ENCODE results near the gene LRMDA. TPM values are rescaled to one million over a fixed set of nuclear protein-coding genes. Genes with fewer than 3 reads are reported as not detected.

Gene LRMDA
- total and polyA plus RNA-seq, 2 donors (not counting 1 experiment from before 2014, with no cell fraction given), result 0.12 TPM; not detected in 1

DNA sequence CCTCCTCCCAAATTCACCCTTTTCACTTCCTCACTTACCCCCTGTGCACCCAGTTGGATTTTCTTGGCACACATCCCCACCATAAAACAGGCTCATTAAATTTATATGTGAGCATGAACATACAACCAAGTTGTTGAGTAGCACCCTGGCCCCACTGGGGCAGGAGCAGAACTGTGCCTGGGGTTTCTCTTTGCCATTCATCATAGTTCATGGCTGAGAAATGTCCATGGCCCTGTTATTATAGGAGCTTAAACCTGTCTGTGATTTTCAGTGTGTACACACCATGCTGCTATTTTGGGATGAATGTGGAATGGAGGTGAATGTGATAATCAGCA lies 618.8 kb downstream of the LRMDA start:
- no peak overlapping the region for H3K9ac ChIP-seq (ENCODE audit: low read length)
- no peak overlapping the region for H3K4me3 ChIP-seq (ENCODE audit: control extremely low read depth in 1 of 5, extremely low read depth in 1 of 5, insufficient read depth in 1 of 5, low read depth in 2 of 5, low read length in 4 of 5)
- intact Hi-C loops (cut with micrococcal nuclease), result no loop called here
- Mint-ChIP-seq H3K4me1 (no peaks in the 10 kb centered on the region), H3K27me3 (no peaks in the 10 kb centered on the region), H3K9me3 (ENCODE audit: insufficient read depth) (peaks cover 2% of the 10 kb centered on the region), H3K4me3 (no peak overlapping the region), H3K27ac (no peak overlapping the region)
- no peak for TF ChIP-seq EZH2 (IDR thresholded peaks at IDR 0.05; ENCODE audit: borderline replicate concordance, insufficient read depth, low read depth, low read length, poor library complexity, severe bottlenecking)
- TF ChIP-seq CTCF (IDR thresholded peaks at IDR 0.05), result no peak
- no peak for ATAC-seq (ENCODE audit: low read depth)
- ChIA-PET POLR2A (no interaction called here), CTCF (no interaction called here)
- no peaks in the 10 kb centered on the region for H3K27me3 ChIP-seq (replicated peaks in 1 of 4; ENCODE audit: control extremely low read depth in 1 of 4, control insufficient read depth in 3 of 4, insufficient read depth in 4 of 4, low read length in 3 of 4)
- peaks cover 0 to under 1% (median 0%) of the 10 kb centered on the region in 3 donors for H3K9me3 ChIP-seq (ENCODE audit: control extremely low read depth in 1 of 3, control insufficient read depth in 2 of 3, insufficient read depth in 1 of 3, low read length in 2 of 3)
- no peak overlapping the region for H2AFZ ChIP-seq (ENCODE audit: insufficient read depth, low read depth, low read length, poor library complexity, severe bottlenecking)
- DNase-seq, result no peak
- no peaks in the 10 kb centered on the region for H3K4me1 ChIP-seq (ENCODE audit: control insufficient read depth in 2 of 2, insufficient read depth in 2 of 2, low read length in 2 of 2)
- H3K79me2 ChIP-seq (ENCODE audit: control insufficient read depth, insufficient read depth, low read length), result no peaks in the 10 kb centered on the region
- H3K27ac ChIP-seq (ENCODE audit: low read length in 2 of 2), result no peak overlapping the region
- H3K36me3 ChIP-seq (replicated peaks in 1 of 2; ENCODE audit: control extremely low read depth in 1 of 2, control insufficient read depth in 1 of 2, extremely low read depth in 1 of 2, insufficient read depth in 2 of 2, low read length in 1 of 2), result no peaks in the 10 kb centered on the region
- H3K4me2 ChIP-seq (replicated peaks; ENCODE audit: low read depth, low read length, poor library complexity, severe bottlenecking), result no peak overlapping the region
- H4K20me1 ChIP-seq (ENCODE audit: control insufficient read depth, insufficient read depth, low read length, poor library complexity, severe bottlenecking), result no peaks in the 10 kb centered on the region

DNA sequence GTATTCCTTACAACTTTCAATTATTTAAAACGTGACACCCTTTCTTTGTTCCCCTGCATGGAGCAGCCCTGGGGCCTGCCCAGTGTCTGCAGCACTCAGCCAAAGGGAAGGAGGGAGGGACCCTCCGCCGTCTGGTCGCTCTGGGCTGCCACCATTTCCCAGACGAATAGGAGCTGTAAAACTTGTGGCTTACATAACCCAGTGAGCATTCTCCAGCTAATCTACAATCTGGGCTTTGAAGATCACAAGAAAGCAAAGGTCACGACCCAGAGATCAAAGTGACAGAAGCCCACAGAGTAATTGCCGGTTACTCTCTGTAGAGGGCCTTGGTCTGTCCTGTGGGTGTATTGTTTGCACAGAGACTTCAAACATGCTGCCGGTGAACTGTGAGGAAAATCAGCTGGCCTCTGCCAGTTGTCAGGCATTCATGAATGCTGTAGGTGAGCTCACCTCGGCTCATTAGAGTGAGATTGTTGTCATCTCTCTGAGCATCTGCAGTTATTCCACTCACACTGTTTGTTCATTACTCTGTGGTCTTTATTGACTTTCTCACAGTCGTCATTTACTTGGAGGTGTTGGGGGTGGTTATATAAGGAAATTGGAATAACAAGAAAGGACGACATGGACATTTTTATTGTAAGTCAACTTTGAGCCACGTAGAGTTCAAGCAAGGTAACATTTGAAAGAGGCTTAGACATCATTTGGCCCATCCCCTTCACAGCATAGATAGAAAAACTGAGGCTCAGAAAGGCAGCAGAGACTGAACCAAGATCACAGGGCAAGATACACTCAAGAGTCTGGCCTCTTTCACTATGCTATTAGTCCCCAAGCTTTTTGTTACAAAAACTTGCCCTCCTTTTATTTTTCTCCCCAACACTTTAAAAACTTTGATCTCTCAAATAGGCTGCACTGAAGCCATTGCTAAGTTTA lies 619.8 kb downstream of the LRMDA start:
- Mint-ChIP-seq H3K27me3 (no peaks in the 10 kb centered on the region), H3K4me1 (no peaks in the 10 kb centered on the region), H3K4me3 (no peak overlapping the region), H3K27ac (no peak overlapping the region), H3K9me3 (ENCODE audit: insufficient read depth) (peaks cover 2% of the 10 kb centered on the region)
- TF ChIP-seq EZH2 (IDR thresholded peaks at IDR 0.05; ENCODE audit: borderline replicate concordance, insufficient read depth, low read depth, low read length, poor library complexity, severe bottlenecking), result no peak
- no peak for TF ChIP-seq CTCF (IDR thresholded peaks at IDR 0.05)
- ChIA-PET CTCF (no interaction called here), POLR2A (no interaction called here)
- H3K27ac ChIP-seq (ENCODE audit: low read length in 2 of 2), result no peak overlapping the region
- no peak overlapping the region for H3K4me2 ChIP-seq (replicated peaks; ENCODE audit: low read depth, low read length, poor library complexity, severe bottlenecking)
- no peak for DNase-seq
- peaks cover 0 to 10% (median 0%) of the 10 kb centered on the region in 3 donors for H3K9me3 ChIP-seq (ENCODE audit: control extremely low read depth in 1 of 3, control insufficient read depth in 2 of 3, insufficient read depth in 1 of 3, low read length in 2 of 3)
- no peak overlapping the region for H3K4me3 ChIP-seq (ENCODE audit: control extremely low read depth in 1 of 5, extremely low read depth in 1 of 5, insufficient read depth in 1 of 5, low read depth in 2 of 5, low read length in 4 of 5)
- intact Hi-C loops (cut with micrococcal nuclease), result no loop called here
- ATAC-seq (ENCODE audit: low read depth), result no peak
- no peaks in the 10 kb centered on the region for H3K79me2 ChIP-seq (ENCODE audit: control insufficient read depth, insufficient read depth, low read length)
- no peaks in the 10 kb centered on the region for H3K4me1 ChIP-seq (ENCODE audit: control insufficient read depth in 2 of 2, insufficient read depth in 2 of 2, low read length in 2 of 2)
- no peaks in the 10 kb centered on the region for H3K27me3 ChIP-seq (replicated peaks in 1 of 4; ENCODE audit: control extremely low read depth in 1 of 4, control insufficient read depth in 3 of 4, insufficient read depth in 4 of 4, low read length in 3 of 4)
- no peaks in the 10 kb centered on the region for H3K36me3 ChIP-seq (replicated peaks in 1 of 2; ENCODE audit: control extremely low read depth in 1 of 2, control insufficient read depth in 1 of 2, extremely low read depth in 1 of 2, insufficient read depth in 2 of 2, low read length in 1 of 2)
- no peak overlapping the region for H2AFZ ChIP-seq (ENCODE audit: insufficient read depth, low read depth, low read length, poor library complexity, severe bottlenecking)
- H4K20me1 ChIP-seq (ENCODE audit: control insufficient read depth, insufficient read depth, low read length, poor library complexity, severe bottlenecking), result no peaks in the 10 kb centered on the region
- no peak overlapping the region for H3K9ac ChIP-seq (ENCODE audit: low read length)
- 69% methylated on average over 7 of the region's 12 CpGs for WGBS (ENCODE audit: insufficient coverage)
